Right forelimb (tissue), 1 donor: Measurements from ENCODE around the gene CAPS.
A peak's percentile ranks its signal among the peaks of the same experiment; 100 is the strongest.
"Not testable (repeated sequence)": the region's sequence is repeated elsewhere in the genome, so short reads cannot be mapped to it uniquely, and the experiment has no call there.

Experiments
- DNase-seq: peaks from one replicate; pipeline ENCODE4 v3.0.0-alpha.2; 2018

CAPS gene

DNA sequence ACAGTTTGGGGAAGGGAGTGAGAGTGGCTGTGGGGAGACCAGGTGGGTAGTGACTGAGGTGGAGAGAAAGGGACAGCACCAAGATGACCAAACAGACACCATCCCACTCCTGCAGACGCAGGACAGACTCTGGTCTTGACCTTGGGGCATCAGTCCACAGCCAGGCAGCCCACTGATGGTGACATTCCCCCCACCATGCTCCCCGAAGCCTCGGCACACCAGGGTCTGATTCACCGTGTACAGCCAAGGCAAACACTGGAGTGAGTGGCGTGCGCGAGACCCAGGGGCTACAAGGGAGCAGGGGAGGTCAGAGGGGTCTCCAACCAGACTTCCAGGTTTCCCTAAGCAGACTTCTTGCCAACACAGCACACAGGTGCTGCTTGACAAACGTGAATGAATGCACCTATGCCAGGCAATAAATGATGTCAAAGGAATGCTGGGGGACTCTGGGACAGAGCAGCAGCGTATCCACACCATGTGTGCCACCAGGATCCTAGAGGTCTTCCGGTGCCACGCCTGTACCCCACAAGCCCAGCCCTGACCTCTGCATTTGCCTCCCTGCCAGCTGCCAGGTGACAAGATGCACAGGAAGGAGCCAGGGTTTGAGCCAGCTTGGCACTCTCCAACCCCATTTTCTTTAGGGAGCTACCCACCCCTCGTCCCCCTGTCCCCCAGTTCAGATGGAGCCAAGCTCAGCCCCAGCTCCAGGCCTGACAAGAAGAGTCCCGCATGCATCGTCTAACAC lies 45.4 kb downstream of the CAPS start:
- DNase-seq: no peak

DNA sequence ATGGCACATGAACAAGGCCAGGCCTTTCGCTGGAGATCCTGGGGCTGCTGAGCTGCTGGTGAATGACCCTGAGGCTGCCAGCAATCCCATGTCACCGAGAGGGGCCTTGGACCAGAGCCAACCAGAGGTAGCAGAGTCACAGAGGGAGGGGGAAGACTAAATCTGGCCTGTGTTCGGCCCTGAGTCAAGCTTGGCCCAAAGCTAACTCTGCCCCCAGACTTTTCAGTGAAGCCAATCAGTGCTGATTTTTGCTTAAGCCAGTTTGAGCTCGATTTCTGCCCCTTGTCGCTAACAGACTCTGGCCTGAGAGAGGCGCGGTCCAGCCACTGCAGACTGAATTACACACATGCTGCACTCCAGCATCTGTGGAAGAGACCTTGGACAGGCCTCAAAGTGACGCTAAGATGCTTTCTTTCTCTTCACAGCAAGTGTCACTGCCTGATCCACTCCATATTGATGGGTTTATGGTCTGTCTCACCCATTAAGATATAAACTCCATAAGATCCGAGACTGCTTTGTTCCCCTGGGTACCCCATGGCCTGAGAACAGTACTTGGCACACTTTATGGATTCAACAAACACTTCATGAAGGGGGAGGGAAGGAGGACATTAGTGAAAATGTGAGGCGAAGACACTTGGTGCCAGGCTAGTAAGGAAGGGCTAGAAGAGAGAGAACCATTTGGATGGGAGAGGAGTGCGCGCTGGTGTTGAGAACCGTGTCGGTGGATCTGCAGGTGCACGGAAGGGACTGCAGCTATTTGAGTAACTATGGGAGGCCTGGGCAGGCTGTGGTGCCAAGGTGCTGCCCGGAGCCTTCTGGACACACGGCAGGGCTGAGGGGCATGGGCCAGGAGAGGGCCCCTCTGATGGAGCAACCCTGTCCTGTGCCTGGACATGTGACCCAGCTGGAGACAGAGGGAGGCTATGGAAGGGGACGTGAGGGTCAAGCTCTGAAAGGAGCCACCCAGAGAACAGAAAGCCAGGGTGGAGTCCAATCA lies 46.2 kb downstream of the CAPS start:
- no peak for DNase-seq

DNA sequence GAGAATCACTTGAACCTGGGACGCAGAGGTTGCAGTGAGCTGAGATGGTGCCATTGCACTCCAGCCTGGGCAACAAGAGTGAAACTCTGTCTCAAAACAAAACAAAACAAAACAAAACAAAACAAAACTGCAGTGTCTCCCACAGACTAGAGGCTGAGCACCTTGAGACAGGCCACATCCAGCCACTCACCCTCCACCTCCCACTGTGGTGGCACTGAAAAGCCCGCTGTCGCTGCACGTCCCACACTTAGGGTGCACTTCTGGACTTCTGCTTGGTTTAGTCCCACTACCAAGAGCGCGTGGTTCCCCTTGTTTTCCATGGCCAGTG lies 47.6 kb downstream of the CAPS start:
- not testable (repeated sequence) for DNase-seq

GRCh38 chr19:5961969-5962945 lies 48.2 kb downstream of the CAPS start:
- peak; percentile 53 for DNase-seq

- DNase-seq: not testable (repeated sequence)
These were observed 49.2 kb downstream of the CAPS start for GRCh38 chr19:5963259-5963658.

- DNase-seq: no peak
These were observed 49.8 kb downstream of the CAPS start for GRCh38 chr19:5963855-5964254.

- no peak for DNase-seq
These were observed 50.9 kb downstream of the CAPS start for GRCh38 chr19:5964816-5965565.
